PC-9 (cell line): ENCODE results near the gene ID2. TPM values are rescaled to one million over a fixed set of nuclear protein-coding genes. Genes with fewer than 3 reads are reported as not detected.

Source experiments
- BruUV-seq: library from RNA; stranded (reverse); fragments of 400-500 nt; replicated peaks from 2 replicates; lab custom pipeline; 2021; lab: Mats Ljungman, UMichigan
- CTCF ChIA-PET: fragments of 300-600 bp; sonication (Branson Sonifier 250); formaldehyde crosslinking; loops from one replicate; lab custom pipeline; 2022; ENCODE audit warnings: antibody characterized with exemption; lab: Charles Lee
- POLR2A ChIA-PET: fragments of 300-600 bp; sonication (Branson Sonifier 250); formaldehyde crosslinking; loops from one replicate; lab custom pipeline; 2022; ENCODE audit warnings: antibody characterized with exemption; ENCODE audit not compliant: unreplicated experiment; lab: Charles Lee
- DNase-seq, 2 experiments: peaks; one replicate each; pipeline versions ENCODE4 v3.0.0 to v3.0.0-alpha.2; 2015 to 2022; ENCODE audit warnings: mixed read lengths in 1 of 2
- H2AFZ ChIP-seq: fragments of 200-600 bp; sonication (generic); 2 replicates; pipeline ENCODE4 v1.8.1; 2017; ENCODE audit warnings: antibody characterized with exemption
- H3F3A ChIP-seq: fragments of 200-600 bp; sonication (generic); 2 replicates; pipeline ENCODE4 v1.8.1; 2017; ENCODE audit warnings: antibody characterized with exemption, mild to moderate bottlenecking, low read depth; ENCODE audit not compliant: insufficient read depth
- H3K27ac ChIP-seq: fragments of 200-600 bp; sonication (generic); 2 replicates; pipeline ENCODE4 v1.6.1; 2016; ENCODE audit warnings: mixed run types
- H3K27me3 ChIP-seq: fragments of 200-600 bp; sonication (generic); 2 replicates; pipeline ENCODE4 v1.6.1; 2016; ENCODE audit warnings: low read depth, mixed run types; ENCODE audit not compliant: insufficient read depth
- H3K36me3 ChIP-seq: fragments of 200-600 bp; sonication (generic); 2 replicates; pipeline ENCODE4 v1.6.1; 2016; ENCODE audit warnings: low read depth, mixed run types
- H3K4me1 ChIP-seq: fragments of 200-600 bp; sonication (generic); replicated peaks from 2 replicates; pipeline ENCODE4 v1.6.1; 2016; ENCODE audit warnings: mixed run types; ENCODE audit not compliant: insufficient read depth
- H3K4me2 ChIP-seq: fragments of 200-600 bp; sonication (generic); 2 replicates; pipeline ENCODE4 v1.6.1; 2017; ENCODE audit warnings: mixed run types
- H3K4me3 ChIP-seq: fragments of 200-600 bp; sonication (generic); 2 replicates; pipeline ENCODE4 v1.6.1; 2016; ENCODE audit warnings: mixed run types
- H3K79me2 ChIP-seq: fragments of 200-600 bp; sonication (generic); 2 replicates; pipeline ENCODE4 v1.6.1; 2017; ENCODE audit warnings: low read depth, mixed run types
- H3K9me2 ChIP-seq: fragments of 200-600 bp; sonication (generic); 2 replicates; pipeline ENCODE4 v1.8.1; 2017; ENCODE audit warnings: mild to moderate bottlenecking; ENCODE audit not compliant: insufficient read depth
- H3K9me3 ChIP-seq: fragments of 200-600 bp; sonication (generic); 2 replicates; pipeline ENCODE4 v1.8.1; 2016; ENCODE audit warnings: low read depth; ENCODE audit not compliant: insufficient read depth
- H4K20me1 ChIP-seq: fragments of 200-600 bp; sonication (generic); 2 replicates; pipeline ENCODE4 v1.8.1; 2017; ENCODE audit not compliant: insufficient read depth
- CTCF ChIP-seq: fragments of 200-600 bp; sonication (generic); conservative IDR thresholded peaks from 2 replicates; pipeline ENCODE4 v1.6.1; 2017; ENCODE audit warnings: mixed run types, antibody characterized with exemption, mild to moderate bottlenecking, moderate library complexity
- EZH2 ChIP-seq: fragments of 200-600 bp; sonication (generic); IDR thresholded peaks from 2 replicates; pipeline ENCODE4 v1.8.0; 2017; ENCODE audit warnings: antibody characterized with exemption, low read depth
- intact Hi-C: fragments of 100-400 bp; cut with micrococcal nuclease; formaldehyde crosslinking; loops from one replicate; pipeline ENCODE4 v1.10.0; 2022; ENCODE audit not compliant: unreplicated experiment
- total RNA-seq: library from RNA; stranded (reverse); gene quantifications from 2 replicates; pipeline ENCODE4 v1.2.3, GENCODE V29; 2021

The ID2 gene
- total RNA-seq, 1 experiment from 2014 or later: 0.61 TPM

- TF ChIP-seq CTCF: no peak
- TF ChIP-seq EZH2: no peak
- no peaks in the 10 kb centered on the region for H3K36me3 ChIP-seq
- BruUV-seq: no TSS peak
- no peak overlapping the region for H3K4me2 ChIP-seq
- no peaks in the 10 kb centered on the region for H3K79me2 ChIP-seq
- DNase-seq: no peak
- H3F3A ChIP-seq: no peaks in the 10 kb centered on the region
- no peaks in the 10 kb centered on the region for H3K9me2 ChIP-seq
- H3K27ac ChIP-seq: no peak overlapping the region
- no peak overlapping the region for H3K4me3 ChIP-seq
- no peaks in the 10 kb centered on the region for H4K20me1 ChIP-seq
- 0 out of 2 replicates have a peak, but pooled peaks cover 3% of the 10 kb centered on the region for H3K4me1 ChIP-seq
- intact Hi-C loops: no loop called here
- CTCF ChIA-PET: no interaction called here
- peaks cover 82% of the 10 kb centered on the region for H3K27me3 ChIP-seq
- H2AFZ ChIP-seq: no peak overlapping the region
- POLR2A ChIA-PET: no interaction called here
- H3K9me3 ChIP-seq: no peaks in the 10 kb centered on the region
Observed at GRCh38 chr2:8659735-8660492, 21.9 kb upstream of the ID2 start.

GRCh38 chr2:8661235-8661634 lies 20.6 kb upstream of the ID2 start:
- POLR2A ChIA-PET: no interaction called here
- intact Hi-C loops: no loop called here
- no TSS peak for BruUV-seq

GRCh38 chr2:8661736-8662135 lies 20.1 kb upstream of the ID2 start:
- TF ChIP-seq EZH2 (no peak), CTCF (no peak)
- no peak overlapping the region for H3K27ac ChIP-seq
- intact Hi-C loops: no loop called here
- no peaks in the 10 kb centered on the region for H4K20me1 ChIP-seq
- no peaks in the 10 kb centered on the region for H3K36me3 ChIP-seq
- no peaks in the 10 kb centered on the region for H3F3A ChIP-seq
- H3K9me2 ChIP-seq: no peaks in the 10 kb centered on the region
- no peaks in the 10 kb centered on the region for H3K9me3 ChIP-seq
- no TSS peak for BruUV-seq
- H3K4me1 ChIP-seq: 0 out of 2 replicates have a peak, but pooled peaks cover 3% of the 10 kb centered on the region
- H3K79me2 ChIP-seq: no peaks in the 10 kb centered on the region
- no peak overlapping the region for H3K4me3 ChIP-seq
- DNase-seq: no peak
- POLR2A ChIA-PET: no interaction called here
- no peak overlapping the region for H2AFZ ChIP-seq
- H3K4me2 ChIP-seq: no peak overlapping the region
- CTCF ChIA-PET: no interaction called here
- peaks cover 82% of the 10 kb centered on the region for H3K27me3 ChIP-seq

More at GRCh38 chr2:8661235-8661634, 20.6 kb upstream of the ID2 start:
- no peak for DNase-seq
- Histone ChIP-seq H3K79me2 (no peaks in the 10 kb centered on the region), H3K4me2 (no peak overlapping the region), H4K20me1 (no peaks in the 10 kb centered on the region), H3K4me3 (no peak overlapping the region), H3K27ac (no peak overlapping the region), H3K9me3 (no peaks in the 10 kb centered on the region), H3K27me3 (peaks cover 82% of the 10 kb centered on the region), H3K36me3 (no peaks in the 10 kb centered on the region), H2AFZ (no peak overlapping the region), H3K9me2 (no peaks in the 10 kb centered on the region), H3F3A (no peaks in the 10 kb centered on the region), H3K4me1 (0 out of 2 replicates have a peak, but pooled peaks cover 3% of the 10 kb centered on the region)
- CTCF ChIA-PET: no interaction called here
- TF ChIP-seq EZH2: no peak
- TF ChIP-seq CTCF: no peak
